GM12872 (cell line): ENCODE data around the gene SHANK3.

Experiments
- CTCF ChIP-seq: IDR thresholded peaks from 3 replicates; pipeline ENCODE4 v1.5.1; 2011; ENCODE audit warnings: low read depth, mild to moderate bottlenecking, low read length, moderate library complexity; ENCODE audit not compliant: insufficient read depth

Gene SHANK3

GRCh38 chr22:50683086-50683993, 10.7 kb downstream of the SHANK3 start:
- TF ChIP-seq CTCF = no peak

- TF ChIP-seq CTCF = no peak
Measured at GRCh38 chr22:50683994-50684371, 11.4 kb downstream of the SHANK3 start.

GRCh38 chr22:50684501-50684900, 11.9 kb downstream of the SHANK3 start:
- TF ChIP-seq CTCF = no peak

GRCh38 chr22:50684986-50685385, 12.4 kb downstream of the SHANK3 start:
- no peak for TF ChIP-seq CTCF

- TF ChIP-seq CTCF = no peak
Measured at GRCh38 chr22:50686794-50687193, 14.2 kb downstream of the SHANK3 start.

- TF ChIP-seq CTCF = no peak
Measured at GRCh38 chr22:50687829-50688228, 15.2 kb downstream of the SHANK3 start.

GRCh38 chr22:50688448-50688847, 15.8 kb downstream of the SHANK3 start:
- TF ChIP-seq CTCF = no peak
